Endothelial cell of umbilical vein (primary cell): Measurements from ENCODE around the gene LDLRAD3. TPM values are rescaled to one million over a fixed set of nuclear protein-coding genes. Genes with fewer than 3 reads are reported as not detected.

ENCODE experiments used
- BruUV-seq: library from RNA; stranded (reverse); fragments of 400-500 nt; replicated peaks from 2 replicates; lab custom pipeline; 2021; lab: Mats Ljungman, UMichigan
- CTCF ChIA-PET: fragments of 300-600, 350-600 bp; sonication (Branson Sonifier 250); formaldehyde crosslinking; loops from one replicate; lab custom pipeline; 2021; ENCODE audit warnings: antibody characterized with exemption, inconsistent platforms; lab: Charles Lee
- POLR2A ChIA-PET: fragments of 300-600, 350-600 bp; sonication (Branson Sonifier 250); formaldehyde crosslinking; loops from one replicate; lab custom pipeline; 2021; ENCODE audit warnings: antibody characterized with exemption, inconsistent platforms; lab: Charles Lee
- DNase-seq: peaks from one replicate; pipeline ENCODE4 v3.0.0-alpha.2; 2011; ENCODE audit warnings: low read depth, low spot score
- FAIRE-seq: peaks from 2 replicates; lab custom pipeline; 2011; peaks lifted over from hg19 to GRCh38; lab: Jason Lieb, UNC
- H2AFZ ChIP-seq: 2 replicates; pipeline ENCODE4 v1.6.0; 2012; ENCODE audit warnings: low read depth, low read length, control low read depth, inconsistent platforms
- H3K27ac ChIP-seq: 2 replicates; pipeline ENCODE4 v1.5.1; 2011; ENCODE audit warnings: low read depth, mild to moderate bottlenecking, control low read depth, low read length, moderate library complexity; ENCODE audit not compliant: insufficient read depth
- H3K27me3 ChIP-seq, 2 experiments: 2 replicates each; pipeline versions ENCODE4 v1.6.0 to v1.6.1; 2011; ENCODE audit warnings: low read length in 2 of 2, mixed read lengths in 1 of 2; ENCODE audit not compliant: control insufficient read depth in 2 of 2, insufficient read depth in 2 of 2
- H3K36me3 ChIP-seq, 2 experiments: 2 replicates in 1 of 2; 3 replicates in 1 of 2; pipeline ENCODE4 v1.5.1; 2011; ENCODE audit warnings: low read length in 2 of 2, mild to moderate bottlenecking in 1 of 2, moderate library complexity in 1 of 2; ENCODE audit not compliant: control insufficient read depth in 2 of 2, insufficient read depth in 2 of 2; ENCODE audit errors: extremely low read depth in 1 of 2
- H3K4me1 ChIP-seq: 3 replicates; pipeline ENCODE4 v1.5.1; 2011; ENCODE audit warnings: mild to moderate bottlenecking, low read length; ENCODE audit not compliant: control insufficient read depth, insufficient read depth; ENCODE audit errors: extremely low read depth
- H3K4me2 ChIP-seq: 2 replicates; pipeline ENCODE4 v1.6.1; 2011; ENCODE audit warnings: low read length, control low read depth, mixed read lengths; ENCODE audit not compliant: insufficient read depth
- H3K4me3 ChIP-seq, 3 experiments: fragments of 200-600 bp in 1 of 3; sonication (generic), shearing (Covaris generic) in 1 of 3; replicated peaks in 1 of 3; 2 replicates each; pipeline ENCODE4 v1.5.1; 2011 to 2016; ENCODE audit warnings: control low read depth in 3 of 3, low read length in 3 of 3, mild to moderate bottlenecking in 2 of 3, inconsistent platforms in 1 of 3, low read depth in 1 of 3, moderate library complexity in 1 of 3; ENCODE audit not compliant: insufficient read depth in 1 of 3
- H3K79me2 ChIP-seq: 2 replicates; pipeline ENCODE4 v1.6.0; 2012; ENCODE audit warnings: low read length, inconsistent platforms; ENCODE audit not compliant: control insufficient read depth, insufficient read depth
- H3K9ac ChIP-seq: replicated peaks from 2 replicates; pipeline ENCODE3; 2011; ENCODE audit warnings: low read length, control low read depth; ENCODE audit not compliant: insufficient read depth; ENCODE audit errors: extremely low read depth
- H3K9me1 ChIP-seq: replicated peaks from 3 replicates; pipeline ENCODE4 v1.6.0; 2011; ENCODE audit warnings: mild to moderate bottlenecking, low read length; ENCODE audit not compliant: control insufficient read depth, insufficient read depth; ENCODE audit errors: extremely low read depth
- H3K9me3 ChIP-seq: replicated peaks from 2 replicates; pipeline ENCODE4 v1.5.1; 2012; ENCODE audit warnings: low read length, inconsistent platforms; ENCODE audit not compliant: control insufficient read depth, insufficient read depth
- H4K20me1 ChIP-seq: replicated peaks from 2 replicates; pipeline ENCODE3; 2011; ENCODE audit warnings: mild to moderate bottlenecking, low read length; ENCODE audit not compliant: control insufficient read depth, insufficient read depth; ENCODE audit errors: extremely low read depth
- EZH2 ChIP-seq: IDR thresholded peaks from 2 replicates; pipeline ENCODE4 v1.6.1; 2012; ENCODE audit warnings: borderline replicate concordance, low read depth, mild to moderate bottlenecking, moderate library complexity, low read length, inconsistent platforms; ENCODE audit not compliant: severe bottlenecking
- FOS ChIP-seq: IDR thresholded peaks from 2 replicates; pipeline ENCODE4 v1.6.1; 2011; ENCODE audit warnings: mild to moderate bottlenecking, low read length, moderate library complexity, borderline replicate concordance; ENCODE audit not compliant: insufficient read depth
- GATA2 ChIP-seq: IDR thresholded peaks from 2 replicates; pipeline ENCODE4 v1.7.0; 2011; ENCODE audit warnings: low read depth, mild to moderate bottlenecking, moderate library complexity, mixed read lengths, low read length; ENCODE audit not compliant: insufficient read length, insufficient read depth
- JUN ChIP-seq: IDR thresholded peaks from 2 replicates; pipeline ENCODE4 v1.6.1; 2011; ENCODE audit warnings: borderline replicate concordance, low read depth; ENCODE audit not compliant: insufficient read length, insufficient read depth
- MYC ChIP-seq: IDR thresholded peaks from one replicate; pipeline ENCODE4 v1.6.1; 2011; ENCODE audit warnings: mild to moderate bottlenecking, low read depth, low read length
- POLR2A ChIP-seq: IDR thresholded peaks from 2 replicates; pipeline ENCODE4 v1.6.1; 2012; ENCODE audit warnings: low read depth, mild to moderate bottlenecking, control low read depth, low read length
- POLR2AphosphoS5 ChIP-seq: IDR thresholded peaks from 2 replicates; pipeline ENCODE4 v1.6.1; 2012; ENCODE audit warnings: low read depth, mild to moderate bottlenecking, control low read depth, low read length, moderate library complexity; ENCODE audit not compliant: insufficient read depth
- dilution Hi-C: fragments of 300-500 bp; cut with MboI; formaldehyde crosslinking; loops from one replicate; pipeline ENCODE4 v1.15.0; 2019; ENCODE audit warnings: low sequenced_read_pairs; ENCODE audit not compliant: extremely low pct_ligation_motif_present
- intact Hi-C: fragments of 100-400 bp; cut with micrococcal nuclease; formaldehyde crosslinking; loops from one replicate; pipeline ENCODE4 v1.10.0; 2022
- polyA plus RNA-seq, 4 experiments: library from polyadenylated mRNA; depleted of rRNA in 3 of 4; stranded (reverse) in 3 of 4; unstranded in 1 of 4; fragments of >200 nt; gene quantifications; 2 replicates each; pipeline versions ENCODE4 v1.2.1 to v1.2.3, GENCODE V29; 2011 to 2012; ENCODE audit warnings: missing spikeins in 1 of 4
- total RNA-seq: library from RNA; stranded (reverse); gene quantifications from 2 replicates; pipeline ENCODE4 v1.2.3, GENCODE V29; 2021
- TF ChIP-seq, protein P1 (sequence below): IDR thresholded peaks from 2 replicates; pipeline ENCODE4 v1.6.1; 2011; ENCODE audit not compliant: insufficient read depth, insufficient read length
- TF ChIP-seq, protein P2 (sequence below), 2 donors: IDR thresholded peaks; 1 replicate in 1 of 2; 2 replicates in 1 of 2; pipeline ENCODE4 v1.5.1; 2011; ENCODE audit warnings: low read length in 2 of 2, mild to moderate bottlenecking in 2 of 2, moderate library complexity in 2 of 2, control low read depth in 1 of 2, inconsistent platforms in 1 of 2, low read depth in 1 of 2; ENCODE audit not compliant: insufficient read depth in 1 of 2; ENCODE audit errors: extremely low read depth in 1 of 2

Gene LDLRAD3
- total and polyA plus RNA-seq, 2 donors (not counting 3 experiments of a cell fraction or from before 2014, with no cell fraction given), result 17.9 to 25.1 TPM

DNA sequence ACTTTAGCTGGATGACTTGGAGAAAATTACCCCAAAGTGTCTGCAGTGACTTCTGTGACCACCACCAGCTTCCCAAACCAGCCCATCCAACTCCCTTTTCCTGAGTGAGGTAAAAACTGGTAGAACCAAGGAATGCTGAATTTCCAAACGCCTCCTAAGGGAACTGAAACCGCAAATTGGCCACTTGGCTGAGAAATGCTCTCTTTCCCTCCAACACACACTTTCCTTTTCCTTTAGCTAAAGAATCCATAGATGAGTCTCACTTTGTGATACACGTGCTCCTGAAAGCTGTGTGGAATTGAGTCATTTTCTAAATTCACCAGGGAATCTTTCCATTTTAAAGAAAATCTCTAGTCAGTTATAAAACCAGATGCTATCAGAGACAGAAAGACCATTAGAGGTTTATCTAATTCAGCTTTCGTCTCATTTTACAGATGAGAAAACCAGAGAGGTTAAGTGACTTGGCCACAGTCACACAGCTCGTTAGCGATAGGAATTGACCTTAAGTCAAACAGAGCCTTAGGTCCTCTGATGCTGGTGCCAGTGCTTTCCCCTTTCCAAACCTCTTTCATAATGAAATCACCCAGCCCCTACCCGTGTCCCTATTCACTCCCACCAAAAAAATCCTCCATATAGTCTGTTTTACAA, 208.2 kb downstream of the LDLRAD3 start:
- intact Hi-C loops, result loop anchor here (10.0 kb wide), 1 partner anchor 343 kb away; no protein-coding TSS in a partner anchor
- no TSS peak for BruUV-seq
- Histone ChIP-seq H3K9me1 (no peaks in the 10 kb centered on the region), H3K9me3 (no peaks in the 10 kb centered on the region), H3K9ac (no peak overlapping the region), H3K36me3 (no peaks in the 10 kb centered on the region), H3K4me3 (no peak overlapping the region), H3K4me2 (no peak overlapping the region), H3K27me3 (no peaks in the 10 kb centered on the region), H3K79me2 (no peaks in the 10 kb centered on the region), H2AFZ (no peak overlapping the region), H4K20me1 (no peaks in the 10 kb centered on the region), H3K27ac (no peak overlapping the region), H3K4me1 (peaks cover 46% of the 10 kb centered on the region)
- dilution Hi-C loops, result no loop called here
- no peak for DNase-seq
- FAIRE-seq, result no peak
- ChIA-PET CTCF (interaction anchor here (0.7 to 3.7 kb wide), 6 partner anchors 11 to 330 kb away, joined by 3 to 34 read pairs (median 4); no protein-coding TSS in a partner anchor), POLR2A (no interaction called here)
- TF ChIP-seq, protein P1, sequence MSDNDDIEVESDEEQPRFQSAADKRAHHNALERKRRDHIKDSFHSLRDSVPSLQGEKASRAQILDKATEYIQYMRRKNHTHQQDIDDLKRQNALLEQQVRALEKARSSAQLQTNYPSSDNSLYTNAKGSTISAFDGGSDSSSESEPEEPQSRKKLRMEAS, result no peak
- TF ChIP-seq FOS (no peak), EZH2 (no peak), MYC (no peak), JUN (no peak), POLR2A (no peak), GATA2 (no peak), POLR2AphosphoS5 (no peak)
- TF ChIP-seq, protein P2, sequence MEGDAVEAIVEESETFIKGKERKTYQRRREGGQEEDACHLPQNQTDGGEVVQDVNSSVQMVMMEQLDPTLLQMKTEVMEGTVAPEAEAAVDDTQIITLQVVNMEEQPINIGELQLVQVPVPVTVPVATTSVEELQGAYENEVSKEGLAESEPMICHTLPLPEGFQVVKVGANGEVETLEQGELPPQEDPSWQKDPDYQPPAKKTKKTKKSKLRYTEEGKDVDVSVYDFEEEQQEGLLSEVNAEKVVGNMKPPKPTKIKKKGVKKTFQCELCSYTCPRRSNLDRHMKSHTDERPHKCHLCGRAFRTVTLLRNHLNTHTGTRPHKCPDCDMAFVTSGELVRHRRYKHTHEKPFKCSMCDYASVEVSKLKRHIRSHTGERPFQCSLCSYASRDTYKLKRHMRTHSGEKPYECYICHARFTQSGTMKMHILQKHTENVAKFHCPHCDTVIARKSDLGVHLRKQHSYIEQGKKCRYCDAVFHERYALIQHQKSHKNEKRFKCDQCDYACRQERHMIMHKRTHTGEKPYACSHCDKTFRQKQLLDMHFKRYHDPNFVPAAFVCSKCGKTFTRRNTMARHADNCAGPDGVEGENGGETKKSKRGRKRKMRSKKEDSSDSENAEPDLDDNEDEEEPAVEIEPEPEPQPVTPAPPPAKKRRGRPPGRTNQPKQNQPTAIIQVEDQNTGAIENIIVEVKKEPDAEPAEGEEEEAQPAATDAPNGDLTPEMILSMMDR (IDR thresholded peaks at IDR 0.05; ENCODE audit: extremely low read depth in 1 of 2, insufficient read depth in 1 of 2, low read depth in 1 of 2, low read length in 2 of 2), result no peak
